Measurements from ENCODE around the gene KLHL20. TPM values are rescaled to one million over a fixed set of nuclear protein-coding genes. Genes with fewer than 3 reads are reported as not detected.

Gene KLHL20
- total and polyA plus RNA-seq, 2 of the 8 experiments (the other 6 are each of a cell fraction or from before 2014, with no cell fraction given) = 4.9 to 12.3 TPM

DNA sequence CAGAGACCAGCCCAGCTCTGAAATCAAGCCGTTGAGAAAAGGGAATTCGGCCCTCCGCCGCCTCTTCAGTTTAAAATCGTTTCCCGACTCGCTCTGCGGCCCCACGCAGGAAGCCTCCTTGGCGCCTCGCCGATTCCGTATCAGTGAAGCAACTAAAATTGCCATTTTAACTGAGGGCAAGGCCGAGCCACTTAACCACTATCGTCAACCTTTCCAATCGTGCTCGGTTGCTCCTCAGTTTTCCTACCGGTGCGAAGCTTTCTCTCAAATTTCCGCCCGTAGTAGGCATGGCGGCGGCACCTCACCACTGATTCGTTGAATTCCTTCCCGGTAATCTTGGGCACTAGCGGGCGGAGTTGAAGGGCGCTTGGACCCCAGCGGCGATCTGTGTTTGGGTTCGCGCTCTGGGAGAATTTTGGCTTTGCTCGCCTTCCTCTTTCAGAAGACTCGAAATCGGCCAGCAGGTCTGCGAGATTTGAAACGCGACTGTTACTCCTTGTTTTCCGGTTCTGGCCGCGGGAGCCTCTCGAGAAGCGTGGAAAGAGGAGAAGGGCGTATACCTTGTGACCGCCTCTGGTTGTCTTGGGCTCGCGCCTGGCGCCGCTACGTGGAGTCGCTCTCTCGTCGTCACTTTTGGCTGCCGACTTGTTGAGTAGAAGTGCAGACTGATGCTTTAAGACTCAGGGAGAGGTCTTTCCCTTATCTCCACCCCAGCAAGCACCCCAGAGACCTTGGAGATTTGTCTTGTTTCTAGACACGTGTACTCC lies 109.7 kb downstream of the KLHL20 start, which contains the start of the genes CENPL and DARS2 (continued):
- TF ChIP-seq, protein P1, sequence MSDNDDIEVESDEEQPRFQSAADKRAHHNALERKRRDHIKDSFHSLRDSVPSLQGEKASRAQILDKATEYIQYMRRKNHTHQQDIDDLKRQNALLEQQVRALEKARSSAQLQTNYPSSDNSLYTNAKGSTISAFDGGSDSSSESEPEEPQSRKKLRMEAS (IDR thresholded peaks at IDR 0.05) = peak; percentile 62
- no peak for TF ChIP-seq KDM1A (IDR thresholded peaks at IDR 0.05; ENCODE audit: borderline replicate concordance, low read length)
- TF ChIP-seq, protein P2, sequence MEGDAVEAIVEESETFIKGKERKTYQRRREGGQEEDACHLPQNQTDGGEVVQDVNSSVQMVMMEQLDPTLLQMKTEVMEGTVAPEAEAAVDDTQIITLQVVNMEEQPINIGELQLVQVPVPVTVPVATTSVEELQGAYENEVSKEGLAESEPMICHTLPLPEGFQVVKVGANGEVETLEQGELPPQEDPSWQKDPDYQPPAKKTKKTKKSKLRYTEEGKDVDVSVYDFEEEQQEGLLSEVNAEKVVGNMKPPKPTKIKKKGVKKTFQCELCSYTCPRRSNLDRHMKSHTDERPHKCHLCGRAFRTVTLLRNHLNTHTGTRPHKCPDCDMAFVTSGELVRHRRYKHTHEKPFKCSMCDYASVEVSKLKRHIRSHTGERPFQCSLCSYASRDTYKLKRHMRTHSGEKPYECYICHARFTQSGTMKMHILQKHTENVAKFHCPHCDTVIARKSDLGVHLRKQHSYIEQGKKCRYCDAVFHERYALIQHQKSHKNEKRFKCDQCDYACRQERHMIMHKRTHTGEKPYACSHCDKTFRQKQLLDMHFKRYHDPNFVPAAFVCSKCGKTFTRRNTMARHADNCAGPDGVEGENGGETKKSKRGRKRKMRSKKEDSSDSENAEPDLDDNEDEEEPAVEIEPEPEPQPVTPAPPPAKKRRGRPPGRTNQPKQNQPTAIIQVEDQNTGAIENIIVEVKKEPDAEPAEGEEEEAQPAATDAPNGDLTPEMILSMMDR (IDR thresholded peaks at IDR 0.05; ENCODE audit: control extremely low read depth in 1 of 3, insufficient read depth in 1 of 3, low read depth in 1 of 3, low read length in 3 of 3) = no peak
- TF ChIP-seq, protein P3, sequence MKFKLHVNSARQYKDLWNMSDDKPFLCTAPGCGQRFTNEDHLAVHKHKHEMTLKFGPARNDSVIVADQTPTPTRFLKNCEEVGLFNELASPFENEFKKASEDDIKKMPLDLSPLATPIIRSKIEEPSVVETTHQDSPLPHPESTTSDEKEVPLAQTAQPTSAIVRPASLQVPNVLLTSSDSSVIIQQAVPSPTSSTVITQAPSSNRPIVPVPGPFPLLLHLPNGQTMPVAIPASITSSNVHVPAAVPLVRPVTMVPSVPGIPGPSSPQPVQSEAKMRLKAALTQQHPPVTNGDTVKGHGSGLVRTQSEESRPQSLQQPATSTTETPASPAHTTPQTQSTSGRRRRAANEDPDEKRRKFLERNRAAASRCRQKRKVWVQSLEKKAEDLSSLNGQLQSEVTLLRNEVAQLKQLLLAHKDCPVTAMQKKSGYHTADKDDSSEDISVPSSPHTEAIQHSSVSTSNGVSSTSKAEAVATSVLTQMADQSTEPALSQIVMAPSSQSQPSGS (IDR thresholded peaks at IDR 0.05; ENCODE audit: low read length) = peak; percentile 71; the same call in 1 of the 2 replicates
- no peak for TF ChIP-seq EP300 (IDR thresholded peaks at IDR 0.05; ENCODE audit: borderline replicate concordance in 1 of 2, low read depth in 2 of 2, low read length in 2 of 2)
- peak; percentile 55 for TF ChIP-seq SIX5 (IDR thresholded peaks at IDR 0.05; ENCODE audit: low read depth, low read length)
- TF ChIP-seq CHD2 (IDR thresholded peaks at IDR 0.05; ENCODE audit: low read length) = no peak; the same call in 1 of the 2 replicates
- no peak for TF ChIP-seq BRCA1 (IDR thresholded peaks at IDR 0.05; ENCODE audit: low read depth, low read length)
- TF ChIP-seq CBX8 (IDR thresholded peaks at IDR 0.05; ENCODE audit: borderline replicate concordance, low read depth, low read length) = no peak
- TF ChIP-seq BACH1 (IDR thresholded peaks at IDR 0.05; ENCODE audit: low read length) = peak; percentile 53
- TF ChIP-seq, protein P4, sequence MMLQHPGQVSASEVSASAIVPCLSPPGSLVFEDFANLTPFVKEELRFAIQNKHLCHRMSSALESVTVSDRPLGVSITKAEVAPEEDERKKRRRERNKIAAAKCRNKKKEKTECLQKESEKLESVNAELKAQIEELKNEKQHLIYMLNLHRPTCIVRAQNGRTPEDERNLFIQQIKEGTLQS (IDR thresholded peaks at IDR 0.05; ENCODE audit: insufficient read depth, low read depth, low read length) = peak; percentile 51; the same call in 1 of the 2 replicates
- TF ChIP-seq PHF8 (conservative IDR thresholded peaks at IDR 0.05; ENCODE audit: low read depth, low read length) = peak; percentile 87
- no peak for TF ChIP-seq SP1 (IDR thresholded peaks at IDR 0.05; ENCODE audit: low read depth, low read length)
- no peak; a peak in 1 of 4 replicates for TF ChIP-seq RAD21 (IDR thresholded peaks at IDR 0.05 in 1 of 2, conservative IDR thresholded peaks at IDR 0.05 in 1 of 2; ENCODE audit: low read depth in 2 of 2, low read length in 2 of 2)
- TF ChIP-seq RBBP5 (IDR thresholded peaks at IDR 0.05; ENCODE audit: borderline replicate concordance, low read depth, low read length) = 0 out of 2 replicates have a peak, but pooled peaks have one; percentile 34
- TF ChIP-seq SIN3A (conservative IDR thresholded peaks at IDR 0.05 in 1 of 2, IDR thresholded peaks at IDR 0.05 in 1 of 2; ENCODE audit: low read depth in 1 of 2, low read length in 2 of 2) = peak; percentile 73 to 96; a peak in 3 of 4 replicates

All from H1 (cell line).